Heart left ventricle (tissue), 13 donors: ENCODE data around the gene SORBS2.
"Not testable (repeated sequence)": the region's sequence is repeated elsewhere in the genome, so short reads cannot be mapped to it uniquely, and the experiment has no call there.

ENCODE experiments used
- CTCF ChIP-seq, 12 donors: fragments of 200-600 bp; sonication (generic) in 4 of 12; IDR thresholded peaks; one replicate each; pipeline versions ENCODE4 v1.5.0 to v1.8.0; 2018 to 2022; ENCODE audit warnings: antibody characterized with exemption in 12 of 12, mild to moderate bottlenecking in 5 of 12
- POLR2A ChIP-seq, 2 donors: fragments of 450-650 bp; IDR thresholded peaks; one replicate each; pipeline ENCODE4 v1.6.1; 2017; ENCODE audit warnings: antibody characterized with exemption in 2 of 2, mild to moderate bottlenecking in 2 of 2, moderate library complexity in 2 of 2
- donor health status: ischemic (EF 13 %, LVEDD 7.1; RV severe dilation, severe dysfunction).
- donor health status: DM: no; HTN: yes; CAD: no.
- donor health status: DM: no; HTN: no; CAD: no.
- donor health status: ischemic (EF 25% LVEDD 6.9; RV normal size, moderate dysfunction).
- donor health status: ischemic (EF 25% LVEDD 5.7; RV mildly dilated, moderate dysfunction).
- donor health status: ischemic (EF 35%, LVEDD 5.7; RV mildly dilated, moderate dysfunction).
- donor health status: nonischemic (EF 11% LVEDD 7.7; RV severe dilation, severe dysfunction).
- donor health status: DM: yes; HTN: yes; CAD: no.
- donor health status: PGD.
- donor health status: ischemic (EF 29% LVEDD 5.4; RV normal size, mild dysfunction).
- donor health status: nonischemic (EF 23%, LVEDD 6.1; RV moderate dilation, normal function).

GRCh38 chr4:185707622-185708021, 104.4 kb downstream of the SORBS2 start:
- not testable (repeated sequence) for TF ChIP-seq CTCF, POLR2A (IDR thresholded peaks at IDR 0.05)
